GM06990 (cell line): ENCODE results near the gene ASB10.

ENCODE experiments used
- DNase-seq: peaks from one replicate; pipeline ENCODE4 v3.0.0-alpha.2; 2011; ENCODE audit not compliant: insufficient read length; ENCODE audit errors: extremely low read depth
- H3K27me3 ChIP-seq: replicated peaks from 2 replicates; pipeline ENCODE4 v1.6.0; 2011; ENCODE audit warnings: low read length; ENCODE audit not compliant: control insufficient read depth, insufficient read depth
- H3K36me3 ChIP-seq: 2 replicates; pipeline ENCODE4 v1.5.1; 2011; ENCODE audit warnings: low read length; ENCODE audit not compliant: control insufficient read depth, insufficient read depth
- H3K4me3 ChIP-seq: replicated peaks from 2 replicates; pipeline ENCODE4 v1.5.1; 2011; ENCODE audit warnings: low read depth, mild to moderate bottlenecking, control low read depth, low read length
- TF ChIP-seq, protein P1 (sequence below): IDR thresholded peaks from 2 replicates; pipeline ENCODE4 v1.5.1; 2011; ENCODE audit warnings: low read length, control low read depth, mild to moderate bottlenecking, inconsistent platforms; ENCODE audit not compliant: insufficient read depth, poor library complexity, severe bottlenecking

ASB10 gene

DNA sequence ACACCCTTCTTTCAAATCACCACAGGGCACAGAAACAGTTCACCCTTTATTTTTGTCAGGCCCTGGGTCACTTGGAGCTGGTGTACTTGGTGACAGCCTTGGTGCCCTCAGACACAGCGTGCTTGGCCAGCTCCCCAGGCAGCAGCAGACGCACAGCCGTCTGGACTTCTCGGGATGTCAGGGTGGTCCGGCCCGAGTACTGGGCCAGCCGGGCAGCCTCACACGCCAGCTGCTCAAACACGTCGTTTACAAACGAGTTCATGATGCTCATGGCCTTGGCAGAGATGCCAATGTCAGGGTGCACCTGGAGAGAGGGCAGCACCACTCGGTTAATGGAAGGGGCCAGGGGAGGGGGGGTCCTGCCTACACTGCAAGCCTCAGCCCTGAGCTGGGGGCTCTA is 20.8 kb upstream of the ASB10 start:
- H3K27me3 ChIP-seq = no peaks in the 10 kb centered on the region
- TF ChIP-seq, protein P1, sequence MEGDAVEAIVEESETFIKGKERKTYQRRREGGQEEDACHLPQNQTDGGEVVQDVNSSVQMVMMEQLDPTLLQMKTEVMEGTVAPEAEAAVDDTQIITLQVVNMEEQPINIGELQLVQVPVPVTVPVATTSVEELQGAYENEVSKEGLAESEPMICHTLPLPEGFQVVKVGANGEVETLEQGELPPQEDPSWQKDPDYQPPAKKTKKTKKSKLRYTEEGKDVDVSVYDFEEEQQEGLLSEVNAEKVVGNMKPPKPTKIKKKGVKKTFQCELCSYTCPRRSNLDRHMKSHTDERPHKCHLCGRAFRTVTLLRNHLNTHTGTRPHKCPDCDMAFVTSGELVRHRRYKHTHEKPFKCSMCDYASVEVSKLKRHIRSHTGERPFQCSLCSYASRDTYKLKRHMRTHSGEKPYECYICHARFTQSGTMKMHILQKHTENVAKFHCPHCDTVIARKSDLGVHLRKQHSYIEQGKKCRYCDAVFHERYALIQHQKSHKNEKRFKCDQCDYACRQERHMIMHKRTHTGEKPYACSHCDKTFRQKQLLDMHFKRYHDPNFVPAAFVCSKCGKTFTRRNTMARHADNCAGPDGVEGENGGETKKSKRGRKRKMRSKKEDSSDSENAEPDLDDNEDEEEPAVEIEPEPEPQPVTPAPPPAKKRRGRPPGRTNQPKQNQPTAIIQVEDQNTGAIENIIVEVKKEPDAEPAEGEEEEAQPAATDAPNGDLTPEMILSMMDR = no peak
- no peak for DNase-seq
- H3K36me3 ChIP-seq = no peaks in the 10 kb centered on the region
- H3K4me3 ChIP-seq = no peak overlapping the region

DNA sequence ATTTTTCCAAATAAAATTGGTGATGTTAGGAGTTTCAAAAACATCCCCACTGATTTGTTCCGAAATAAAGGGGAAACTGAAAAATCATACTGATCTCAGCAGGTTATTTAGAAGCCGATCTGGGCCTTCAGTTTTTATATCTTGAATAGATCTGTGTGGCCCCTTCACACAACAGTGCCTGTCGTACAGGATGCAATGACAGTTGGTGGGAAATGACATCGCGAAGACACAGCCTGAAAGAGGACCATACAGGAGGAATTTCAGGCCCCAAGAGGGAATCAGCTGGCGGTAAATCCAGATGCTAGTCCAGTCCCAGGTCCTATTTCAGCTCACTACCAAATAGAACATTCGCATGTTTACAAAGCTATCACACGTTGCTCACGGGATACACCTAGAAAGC is 20.3 kb upstream of the ASB10 start:
- H3K27me3 ChIP-seq = no peaks in the 10 kb centered on the region
- TF ChIP-seq, protein P1 = no peak
- no peak overlapping the region for H3K4me3 ChIP-seq
- no peaks in the 10 kb centered on the region for H3K36me3 ChIP-seq
- DNase-seq = no peak

DNA sequence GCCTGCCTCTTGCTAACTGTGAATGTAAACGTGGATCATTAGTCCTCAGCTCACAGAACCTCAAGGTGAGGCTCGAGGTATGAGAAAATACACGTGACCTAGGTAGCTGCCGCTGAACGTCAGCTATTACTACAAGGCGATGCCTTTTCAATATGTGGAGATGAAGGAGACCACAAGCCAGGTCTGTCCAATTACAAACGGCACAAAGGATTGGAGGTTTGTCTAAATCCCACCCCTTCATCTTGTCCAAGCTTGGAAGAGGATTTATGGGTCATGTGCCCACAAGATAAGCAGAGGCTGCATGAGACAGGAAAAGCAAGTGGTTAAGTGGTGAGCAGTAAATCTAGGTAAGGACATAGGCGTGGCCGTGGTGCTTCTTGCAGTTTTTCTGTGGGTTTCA is 19.9 kb upstream of the ASB10 start:
- DNase-seq = no peak
- TF ChIP-seq, protein P1 = no peak
- no peaks in the 10 kb centered on the region for H3K36me3 ChIP-seq
- no peak overlapping the region for H3K4me3 ChIP-seq
- H3K27me3 ChIP-seq = no peaks in the 10 kb centered on the region

DNA sequence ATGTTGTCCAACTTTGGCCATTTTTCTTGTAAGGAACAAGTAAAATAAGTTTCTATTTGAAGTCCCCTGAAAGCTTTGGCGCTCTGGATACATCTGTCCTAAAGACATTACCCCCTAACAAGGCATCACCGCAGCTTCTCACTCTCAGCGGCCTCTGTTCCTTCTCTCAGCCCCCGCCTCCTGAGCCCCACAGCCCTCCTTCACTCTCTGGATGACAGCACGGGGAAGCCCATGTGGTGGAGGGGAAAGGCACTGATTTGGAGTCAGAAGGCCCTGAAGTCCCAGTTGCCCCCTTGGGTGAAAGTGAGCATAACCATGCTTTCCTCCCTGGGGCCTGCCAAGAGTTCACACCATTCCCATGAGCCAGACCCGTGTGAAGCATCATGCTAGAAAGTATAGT is 18.7 kb upstream of the ASB10 start:
- Histone ChIP-seq H3K27me3 (no peaks in the 10 kb centered on the region; the same call in 1 of the 2 replicates), H3K4me3 (no peak overlapping the region), H3K36me3 (no peaks in the 10 kb centered on the region)
- TF ChIP-seq, protein P1 = no peak
- no peak for DNase-seq

DNA sequence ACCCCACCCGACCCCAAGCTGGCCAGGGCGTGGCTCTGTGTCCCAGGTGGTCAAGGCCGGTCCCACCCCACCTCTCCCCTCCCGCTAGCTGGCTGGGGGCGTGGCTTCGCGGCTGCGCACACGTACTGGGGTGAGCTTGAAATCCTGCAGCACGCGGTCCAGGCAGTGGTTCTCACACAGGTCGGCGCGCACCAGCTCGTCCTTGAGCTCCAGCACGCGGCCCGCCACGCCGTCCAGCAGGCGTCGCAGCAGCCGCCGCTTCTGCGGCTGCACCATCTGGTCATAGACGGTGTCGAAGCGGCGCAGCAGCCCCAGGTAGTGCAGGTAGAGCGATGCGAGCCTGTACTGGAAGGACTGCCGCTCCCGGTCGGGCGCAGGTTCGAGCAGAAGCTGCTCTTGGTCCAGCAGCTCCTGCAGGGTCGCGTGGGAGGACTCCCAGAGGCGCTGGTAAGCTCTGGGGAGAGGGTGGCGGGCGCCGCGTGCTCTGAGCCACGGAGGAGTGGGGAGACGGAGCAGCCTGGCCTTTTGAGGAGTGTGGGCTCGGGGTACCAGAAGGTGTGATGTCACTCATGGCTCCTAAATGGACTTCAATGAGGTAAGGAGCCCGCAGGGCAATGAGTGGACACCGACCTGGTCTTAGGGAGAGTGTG is 17.5 kb upstream of the ASB10 start:
- no peak for DNase-seq
- TF ChIP-seq, protein P1 = no peak
- no peaks in the 10 kb centered on the region; the same call in 1 of the 2 replicates for H3K27me3 ChIP-seq
- H3K4me3 ChIP-seq = no peak overlapping the region
- H3K36me3 ChIP-seq = no peaks in the 10 kb centered on the region

DNA sequence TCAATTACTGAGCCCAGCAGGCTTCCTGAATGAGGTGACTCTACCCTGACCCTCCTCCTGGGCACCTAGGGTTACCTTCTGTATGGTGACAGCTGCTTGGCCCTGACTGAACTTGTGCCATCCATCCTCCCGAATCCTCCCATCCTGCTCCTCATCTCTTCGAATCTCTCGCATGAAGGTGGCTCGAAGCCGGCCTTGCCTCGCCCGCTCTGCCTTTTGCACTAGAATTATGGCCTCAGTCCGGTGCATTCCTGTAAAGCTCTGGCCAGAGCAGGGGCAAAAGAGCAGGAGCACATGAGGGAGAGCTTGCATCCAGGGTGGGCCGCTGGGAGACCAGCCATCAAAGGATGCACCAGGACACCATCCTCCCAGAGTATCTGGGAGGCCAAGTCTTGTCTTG is 15.8 kb upstream of the ASB10 start:
- no peaks in the 10 kb centered on the region; the same call in 1 of the 2 replicates for H3K27me3 ChIP-seq
- no peaks in the 10 kb centered on the region for H3K36me3 ChIP-seq
- no peak for DNase-seq
- TF ChIP-seq, protein P1 = no peak
- H3K4me3 ChIP-seq = no peak overlapping the region
